HepG2 (cell line): ENCODE data around the gene CHTF8. TPM values are rescaled to one million over a fixed set of nuclear protein-coding genes. Genes with fewer than 3 reads are reported as not detected.
A peak's percentile ranks its signal among the peaks of the same experiment; 100 is the strongest.

Source experiments
- CAMTA2 ChIP-seq: sonication (generic); formaldehyde crosslinking; IDR thresholded peaks from 2 replicates; pipeline ENCODE4 v1.4.0; 2020; ENCODE audit warnings: mild to moderate bottlenecking, missing genetic modification reagents, borderline replicate concordance
- CHD4 ChIP-seq: fragments of 200-600 bp; sonication (generic); IDR thresholded peaks from 2 replicates; pipeline ENCODE4 v1.7.0; 2017; ENCODE audit warnings: mild to moderate bottlenecking, low read length, borderline replicate concordance
- DZIP1 ChIP-seq: sonication (generic); formaldehyde crosslinking; IDR thresholded peaks from 2 replicates; pipeline ENCODE4 v1.5.0; 2020; ENCODE audit warnings: mild to moderate bottlenecking, missing genetic modification reagents
- HNRNPLL ChIP-seq: fragments of 200-400 bp; formaldehyde crosslinking; IDR thresholded peaks from 2 replicates; pipeline ENCODE4 v1.6.1; 2017; ENCODE audit warnings: mild to moderate bottlenecking, low read depth, low read length; ENCODE audit not compliant: poor library complexity, severe bottlenecking
- IKZF1 ChIP-seq: fragments of 450-650 bp; IDR thresholded peaks from 2 replicates; pipeline ENCODE4 v1.7.1; 2016
- ISL2 ChIP-seq: sonication (generic); formaldehyde crosslinking; IDR thresholded peaks from 2 replicates; pipeline ENCODE4 v1.5.0; 2020; ENCODE audit warnings: missing genetic modification reagents
- JUNB ChIP-seq: sonication (generic); formaldehyde crosslinking; IDR thresholded peaks from 2 replicates; pipeline ENCODE4 v1.8.0; 2022; ENCODE audit warnings: missing genetic modification reagents, mild to moderate bottlenecking, borderline replicate concordance
- MAZ ChIP-seq, 2 experiments: sonication (generic) in 1 of 2; formaldehyde crosslinking in 1 of 2; IDR thresholded peaks; 2 replicates each; pipeline versions ENCODE4 v1.5.0 to v1.6.1; 2012 to 2020; ENCODE audit warnings: low read depth in 2 of 2, mild to moderate bottlenecking in 2 of 2, borderline replicate concordance in 1 of 2, improper control_type of control experiment in 1 of 2, low read length in 1 of 2, missing genetic modification reagents in 1 of 2, moderate library complexity in 1 of 2
- MXI1 ChIP-seq: IDR thresholded peaks from 3 replicates; pipeline ENCODE4 v1.6.1; 2012; ENCODE audit warnings: low read depth, low read length, inconsistent platforms, borderline replicate concordance
- NFATC3 ChIP-seq: sonication (generic); formaldehyde crosslinking; IDR thresholded peaks from 2 replicates; pipeline ENCODE4 v1.5.1; 2020; ENCODE audit warnings: mild to moderate bottlenecking, missing genetic modification reagents
- NR2F1 ChIP-seq, 2 experiments: fragments of 450-650 bp in 1 of 2; formaldehyde crosslinking in 1 of 2; IDR thresholded peaks; 2 replicates each; pipeline versions ENCODE4 v1.5.0 to v1.6.1; 2016 to 2020; ENCODE audit warnings: mild to moderate bottlenecking in 1 of 2, missing compliant biosample characterization in 1 of 2, missing genetic modification reagents in 1 of 2, moderate library complexity in 1 of 2
- NR2F6 ChIP-seq, 2 experiments: IDR thresholded peaks; 2 replicates each; pipeline ENCODE4 v1.6.1; 2016; ENCODE audit warnings: antibody characterized with exemption in 1 of 2, mild to moderate bottlenecking in 1 of 2
- SOX5 ChIP-seq: IDR thresholded peaks from 2 replicates; pipeline ENCODE4 v1.6.1; 2016; ENCODE audit warnings: borderline replicate concordance
- TAF1 ChIP-seq: sonication (generic); formaldehyde crosslinking; IDR thresholded peaks from 2 replicates; pipeline ENCODE4 v1.4.0; 2020; ENCODE audit warnings: missing genetic modification reagents
- TFDP1 ChIP-seq: IDR thresholded peaks from 2 replicates; pipeline ENCODE4 v1.6.1; 2016; ENCODE audit warnings: missing compliant biosample characterization, missing genetic modification reagents, borderline replicate concordance
- ZFP36L1 ChIP-seq: sonication (generic); formaldehyde crosslinking; IDR thresholded peaks from 2 replicates; pipeline ENCODE4 v1.8.0; 2022; ENCODE audit warnings: mild to moderate bottlenecking, missing genetic modification reagents, moderate library complexity
- ZNF124 ChIP-seq: sonication (generic); formaldehyde crosslinking; IDR thresholded peaks from 2 replicates; pipeline ENCODE4 v1.4.0; 2020; ENCODE audit warnings: missing genetic modification reagents
- ZNF343 ChIP-seq: sonication (generic); formaldehyde crosslinking; IDR thresholded peaks from 2 replicates; pipeline ENCODE4 v1.4.0; 2020; ENCODE audit warnings: mild to moderate bottlenecking, missing genetic modification reagents
- ZNF430 ChIP-seq: sonication (generic); formaldehyde crosslinking; IDR thresholded peaks from 2 replicates; pipeline ENCODE4 v1.9.0; 2021; ENCODE audit warnings: mild to moderate bottlenecking, missing genetic modification reagents
- ZNF549 ChIP-seq: sonication (generic); formaldehyde crosslinking; IDR thresholded peaks from 2 replicates; pipeline ENCODE4 v1.5.0; 2020; ENCODE audit warnings: missing genetic modification reagents
- ZNF709 ChIP-seq: sonication (generic); formaldehyde crosslinking; IDR thresholded peaks from 2 replicates; pipeline ENCODE4 v1.5.0; 2020; ENCODE audit warnings: mild to moderate bottlenecking, missing genetic modification reagents
- polyA plus RNA-seq, 8 experiments: library from polyadenylated mRNA; depleted of rRNA in 3 of 8; stranded (reverse) in 7 of 8; unstranded in 1 of 8; fragments of >200 nt; fragmentation: Illumina TruSeq in 4 of 8; extraction: Trizol in 4 of 8; gene quantifications; 2 replicates each; pipeline versions ENCODE4 v1.2.1 to v1.2.3, GENCODE V29; 2011 to 2016; ENCODE audit warnings: low read depth in 4 of 8, missing spikeins in 1 of 8, mixed read lengths in 1 of 8; ENCODE audit not compliant: insufficient read depth in 1 of 8
- total RNA-seq, 5 experiments: library from RNA; depleted of rRNA; stranded (reverse); fragments of >200 nt; fragmentation: Illumina TruSeq; extraction: Trizol; gene quantifications; 2 replicates each; pipeline ENCODE4 v1.2.3, GENCODE V29; 2016; ENCODE audit warnings: low read depth in 1 of 5

The CHTF8 gene
- total and polyA plus RNA-seq, 2 of the 13 experiments (the other 11 are each of a cell fraction or from before 2014, with no cell fraction given), result 37.2 to 67.5 TPM

GRCh38 chr16:69089091-69089910 is 43.1 kb downstream of the CHTF8 start (continued):
- TF ChIP-seq CAMTA2 (CRISPR knock-in tag) (no peak; the same call in 1 of the 2 replicates), ISL2 (no peak), SOX5 (CRISPR knock-in tag) (peak; percentile 48; the same call in 1 of the 2 replicates), JUNB (CRISPR knock-in tag) (no peak), TAF1 (CRISPR knock-in tag) (peak; percentile 39; the same call in 1 of the 2 replicates), HNRNPLL (no peak), CHD4 (no peak), TFDP1 (CRISPR knock-in tag) (peak; percentile 71; the same call in 1 of the 2 replicates), ZNF709 (CRISPR knock-in tag) (no peak), DZIP1 (CRISPR knock-in tag) (no peak), NR2F6 (IDR thresholded peaks at IDR 0.05) (0 out of 2 replicates have a peak, but pooled peaks have one; percentile 31), NR2F6 (CRISPR knock-in tag; IDR thresholded peaks at IDR 0.05) (peak; percentile 40), ZNF430 (CRISPR knock-in tag) (peak; percentile 71; the same call in 1 of the 2 replicates), ZFP36L1 (CRISPR knock-in tag) (no peak), IKZF1 (no peak), NFATC3 (CRISPR knock-in tag) (0 out of 2 replicates have a peak, but pooled peaks have one; percentile 44), MAZ (IDR thresholded peaks at IDR 0.05; ENCODE audit: borderline replicate concordance, low read depth, low read length) (no peak), MAZ (CRISPR knock-in tag; IDR thresholded peaks at IDR 0.05; ENCODE audit: low read depth) (no peak), NR2F1 (CRISPR knock-in tag; IDR thresholded peaks at IDR 0.05) (no peak), ZNF549 (CRISPR knock-in tag) (no peak), MXI1 (0 out of 3 replicates have a peak, but pooled peaks have one; percentile 5), ZNF343 (CRISPR knock-in tag) (no peak), ZNF124 (0 out of 2 replicates have a peak, but pooled peaks have one; percentile 23)
